ENCODE results near the gene PAGE2B. TPM values are rescaled to one million over a fixed set of nuclear protein-coding genes. Genes with fewer than 3 reads are reported as not detected.
"Not testable (repeated sequence)": the region's sequence is repeated elsewhere in the genome, so short reads cannot be mapped to it uniquely, and the experiment has no call there.

PAGE2B gene
- total RNA-seq, 5 donors from 2014 or later (not counting 1 experiment from before 2014, with no cell fraction given): 0.59 to 1.6 (median 0.85) TPM; not detected in 2

GRCh38 chrX:55057675-55058249 lies 17.1 kb upstream of the PAGE2B start:
- no peaks in the 10 kb centered on the region for H3K36me3 Mint-ChIP-seq
- peaks cover 0 to 23% of the 10 kb centered on the region in 2 donors for H3K27me3 Mint-ChIP-seq
- Histone ChIP-seq H3K4me1 (ENCODE audit: control insufficient read depth in 1 of 2, extremely low read depth in 1 of 2, insufficient read depth in 2 of 2, low read length in 2 of 2) (peaks cover 3 to 10% of the 10 kb centered on the region in 2 experiments), H3K4me3 (ENCODE audit: control insufficient read depth in 1 of 2, extremely low read depth in 1 of 2, low read length in 1 of 2) (peak overlapping the region; percentile 9 to 51), H3K9me3 (no peaks in the 10 kb centered on the region), H3K27ac (ENCODE audit: low read length) (no peak overlapping the region), H3K36me3 (ENCODE audit: control insufficient read depth in 2 of 2, extremely low read depth in 1 of 2, insufficient read depth in 1 of 2, low read length in 1 of 2) (no peaks in the 10 kb centered on the region), H3K27me3 (replicated peaks in 1 of 2; ENCODE audit: control insufficient read depth in 2 of 2, extremely low read depth in 1 of 2, insufficient read depth in 2 of 2, low read length in 1 of 2) (no peaks in the 10 kb centered on the region)
- H3K9me3 Mint-ChIP-seq: no peaks in the 10 kb centered on the region
- POLR2A ChIA-PET: interaction anchor here in 1 of 2 donors (0.6 to 1.0 kb wide), 2 partner anchors 102 to 249 kb away, joined by 3 read pairs; no protein-coding TSS in a partner anchor
- H3K27ac Mint-ChIP-seq: peak overlapping the region in 1 of 2 donors; percentile 87
- WGBS (ENCODE audit: insufficient coverage): no CpG with 5 or more reads among the region's 5 CpGs
- CTCF ChIA-PET: interaction anchor here (0.8 to 1.3 kb wide), 6 partner anchors 58 to 1015 kb away, joined by 3 to 7 read pairs (median 5); partner anchors contain the start of gene APEX2 (in 1 of the 2)
- peak in 15 of 35 experiments; percentile 3 to 67 (median 15) for DNase-seq
- H3K4me1 Mint-ChIP-seq: peaks cover 18 to 24% (median 22%) of the 10 kb centered on the region in 3 donors
- peak overlapping the region; percentile 59 to 75 (median 68) for H3K4me3 Mint-ChIP-seq
- peak; percentile 54 to 70 (median 68) for ATAC-seq (replicated peaks in 1 of 4)

GRCh38 chrX:55067180-55067579 lies 7.7 kb upstream of the PAGE2B start:
- H3K4me3 Mint-ChIP-seq; POLR2A ChIA-PET; H3K27me3 ChIP-seq (replicated peaks in 1 of 2; ENCODE audit: control insufficient read depth in 2 of 2, extremely low read depth in 1 of 2, insufficient read depth in 2 of 2, low read length in 1 of 2); H3K9me3 Mint-ChIP-seq; CTCF ChIA-PET; ATAC-seq (replicated peaks in 1 of 4); H3K36me3 Mint-ChIP-seq; H3K9me3 ChIP-seq; H3K27ac ChIP-seq (ENCODE audit: low read length); H3K27ac Mint-ChIP-seq; DNase-seq; H3K4me1 Mint-ChIP-seq; H3K36me3 ChIP-seq (ENCODE audit: control insufficient read depth in 2 of 2, extremely low read depth in 1 of 2, insufficient read depth in 1 of 2, low read length in 1 of 2); H3K4me3 ChIP-seq (ENCODE audit: control insufficient read depth in 1 of 2, extremely low read depth in 1 of 2, low read length in 1 of 2); H3K4me1 ChIP-seq (ENCODE audit: control insufficient read depth in 1 of 2, extremely low read depth in 1 of 2, insufficient read depth in 2 of 2, low read length in 2 of 2): not testable (repeated sequence)
- no CpG with 5 or more reads among the region's 2 CpGs for WGBS (ENCODE audit: insufficient coverage)
- H3K27me3 Mint-ChIP-seq: peaks cover 0 to 40% of the 10 kb centered on the region in 2 donors

GRCh38 chrX:55072286-55072685 lies 2.5 kb upstream of the PAGE2B start:
- WGBS (ENCODE audit: insufficient coverage): no CpG with 5 or more reads among the region's 3 CpGs
- H3K4me3 ChIP-seq (ENCODE audit: control insufficient read depth in 1 of 2, extremely low read depth in 1 of 2, low read length in 1 of 2): no peak overlapping the region
- DNase-seq: no peak
- POLR2A ChIA-PET: no interaction called here
- no peak for ATAC-seq (replicated peaks in 1 of 4)
- H3K4me1 ChIP-seq (ENCODE audit: control insufficient read depth in 1 of 2, extremely low read depth in 1 of 2, insufficient read depth in 2 of 2, low read length in 2 of 2): no peaks in the 10 kb centered on the region
- no peaks in the 10 kb centered on the region for H3K9me3 ChIP-seq
- H3K27ac ChIP-seq (ENCODE audit: low read length): no peak overlapping the region
- Mint-ChIP-seq H3K9me3 (no peaks in the 10 kb centered on the region), H3K4me3 (no peak overlapping the region), H3K4me1 (no peaks in the 10 kb centered on the region), H3K27ac (no peak overlapping the region), H3K27me3 (peaks cover 0 to 46% of the 10 kb centered on the region in 2 donors), H3K36me3 (peaks cover 3% of the 10 kb centered on the region)
- H3K27me3 ChIP-seq (replicated peaks in 1 of 2; ENCODE audit: control insufficient read depth in 2 of 2, extremely low read depth in 1 of 2, insufficient read depth in 2 of 2, low read length in 1 of 2): no peaks in the 10 kb centered on the region
- H3K36me3 ChIP-seq (ENCODE audit: control insufficient read depth in 2 of 2, extremely low read depth in 1 of 2, insufficient read depth in 1 of 2, low read length in 1 of 2): no peaks in the 10 kb centered on the region
- CTCF ChIA-PET: no interaction called here

- no peak for ATAC-seq (replicated peaks in 1 of 4)
- H3K27me3 Mint-ChIP-seq: peaks cover 0 to 27% of the 10 kb centered on the region in 2 donors
- Histone ChIP-seq H3K36me3 (ENCODE audit: control insufficient read depth in 2 of 2, extremely low read depth in 1 of 2, insufficient read depth in 1 of 2, low read length in 1 of 2) (no peaks in the 10 kb centered on the region), H3K27ac (ENCODE audit: low read length) (no peak within 1 kb of the TSS), H3K4me3 (ENCODE audit: control insufficient read depth in 1 of 2, extremely low read depth in 1 of 2, low read length in 1 of 2) (no peak within 1 kb of the TSS), H3K9me3 (no peaks in the 10 kb centered on the region), H3K4me1 (ENCODE audit: control insufficient read depth in 1 of 2, extremely low read depth in 1 of 2, insufficient read depth in 2 of 2, low read length in 2 of 2) (no peaks in the 10 kb centered on the region), H3K27me3 (replicated peaks in 1 of 2; ENCODE audit: control insufficient read depth in 2 of 2, extremely low read depth in 1 of 2, insufficient read depth in 2 of 2, low read length in 1 of 2) (no peaks in the 10 kb centered on the region)
- 91% methylated on average over 9 of the region's 30 CpGs for WGBS (ENCODE audit: insufficient coverage)
- H3K36me3 Mint-ChIP-seq: no peaks in the 10 kb centered on the region
- no peaks in the 10 kb centered on the region for H3K4me1 Mint-ChIP-seq
- H3K27ac Mint-ChIP-seq: no peak within 1 kb of the TSS
- DNase-seq: no peak
- ChIA-PET POLR2A (no interaction called here), CTCF (no interaction called here)
- H3K4me3 Mint-ChIP-seq: no peak within 1 kb of the TSS
- H3K9me3 Mint-ChIP-seq: peaks cover 0 to 3% (median 0%) of the 10 kb centered on the region in 3 donors
Measured at GRCh38 chrX:55088795-55089489, 14.1 kb downstream of the PAGE2B start, which contains the start of gene PAGE2. Gene PAGE2, plus strand, starts transcription at chrX:55089018. Its CDS starts 1,003 bp downstream, at chrX:55090021.

GRCh38 chrX:55098691-55099090 lies 23.9 kb downstream of the PAGE2B start:
- no peaks in the 10 kb centered on the region for H3K4me1 ChIP-seq (ENCODE audit: control insufficient read depth in 1 of 2, extremely low read depth in 1 of 2, insufficient read depth in 2 of 2, low read length in 2 of 2)
- WGBS (ENCODE audit: insufficient coverage): 54% methylated on average over 2 of the region's 2 CpGs
- no peaks in the 10 kb centered on the region for H3K36me3 ChIP-seq (ENCODE audit: control insufficient read depth in 2 of 2, extremely low read depth in 1 of 2, insufficient read depth in 1 of 2, low read length in 1 of 2)
- Mint-ChIP-seq H3K27me3 (peaks cover 3 to 26% of the 10 kb centered on the region in 2 donors), H3K36me3 (no peaks in the 10 kb centered on the region), H3K4me1 (peaks cover 0 to 3% (median 0%) of the 10 kb centered on the region in 3 donors), H3K27ac (no peak overlapping the region), H3K4me3 (no peak overlapping the region), H3K9me3 (no peaks in the 10 kb centered on the region)
- ChIA-PET POLR2A (no interaction called here), CTCF (no interaction called here)
- no peaks in the 10 kb centered on the region for H3K27me3 ChIP-seq (replicated peaks in 1 of 2; ENCODE audit: control insufficient read depth in 2 of 2, extremely low read depth in 1 of 2, insufficient read depth in 2 of 2, low read length in 1 of 2)
- H3K9me3 ChIP-seq: no peaks in the 10 kb centered on the region
- H3K4me3 ChIP-seq (ENCODE audit: control insufficient read depth in 1 of 2, extremely low read depth in 1 of 2, low read length in 1 of 2): no peak overlapping the region
- ATAC-seq (replicated peaks in 1 of 4) (no peak), DNase-seq (no peak)
- H3K27ac ChIP-seq (ENCODE audit: low read length): no peak overlapping the region

- POLR2A ChIA-PET: no interaction called here
- no peaks in the 10 kb centered on the region for H3K9me3 ChIP-seq
- no peaks in the 10 kb centered on the region for H3K27me3 ChIP-seq (replicated peaks in 1 of 2; ENCODE audit: control insufficient read depth in 2 of 2, extremely low read depth in 1 of 2, insufficient read depth in 2 of 2, low read length in 1 of 2)
- DNase-seq (no peak), ATAC-seq (replicated peaks in 1 of 4) (no peak)
- peaks cover 3 to 26% of the 10 kb centered on the region in 2 donors for H3K27me3 Mint-ChIP-seq
- H3K4me3 Mint-ChIP-seq: no peak overlapping the region
- H3K9me3 Mint-ChIP-seq: no peaks in the 10 kb centered on the region
- H3K36me3 ChIP-seq (ENCODE audit: control insufficient read depth in 2 of 2, extremely low read depth in 1 of 2, insufficient read depth in 1 of 2, low read length in 1 of 2): no peaks in the 10 kb centered on the region
- CTCF ChIA-PET: no interaction called here
- H3K4me3 ChIP-seq (ENCODE audit: control insufficient read depth in 1 of 2, extremely low read depth in 1 of 2, low read length in 1 of 2): no peak overlapping the region
- no peaks in the 10 kb centered on the region for H3K4me1 ChIP-seq (ENCODE audit: control insufficient read depth in 1 of 2, extremely low read depth in 1 of 2, insufficient read depth in 2 of 2, low read length in 2 of 2)
- H3K27ac ChIP-seq (ENCODE audit: low read length): no peak overlapping the region
- no peak overlapping the region for H3K27ac Mint-ChIP-seq
- peaks cover 0 to 3% (median 0%) of the 10 kb centered on the region in 3 donors for H3K4me1 Mint-ChIP-seq
- no CpG with 5 or more reads among the region's 1 CpG for WGBS (ENCODE audit: insufficient coverage)
- H3K36me3 Mint-ChIP-seq: no peaks in the 10 kb centered on the region
Measured at GRCh38 chrX:55099162-55099561, 24.3 kb downstream of the PAGE2B start.

Measured in T-cell (primary cell).